Neural cell (in vitro differentiated cells): Measurements from ENCODE around the gene CFAP210.

Source experiments
- CTCF ChIP-seq: fragments of 450-650 bp; IDR thresholded peaks from 2 replicates; pipeline ENCODE4 v1.5.1; 2014; ENCODE audit warnings: antibody characterized with exemption, mild to moderate bottlenecking, moderate library complexity; ENCODE audit not compliant: poor library complexity, severe bottlenecking
- EZH2 ChIP-seq: fragments of 200-600, 300-800 bp; shearing (Covaris generic), sonication (generic); IDR thresholded peaks from 2 replicates; pipeline ENCODE4 v1.6.1; 2014; ENCODE audit warnings: antibody characterized with exemption, low read length, borderline replicate concordance, mild to moderate bottlenecking; ENCODE audit not compliant: insufficient read depth, poor library complexity, severe bottlenecking
- MXI1 ChIP-seq: fragments of 450-650 bp; conservative IDR thresholded peaks from 2 replicates; pipeline ENCODE4 v1.6.1; 2014; ENCODE audit warnings: antibody characterized with exemption, mild to moderate bottlenecking; ENCODE audit not compliant: poor library complexity, severe bottlenecking
- POLR2AphosphoS5 ChIP-seq: IDR thresholded peaks from 2 replicates; pipeline ENCODE4 v1.6.1; 2012
- RAD21 ChIP-seq: fragments of 450-650 bp; conservative IDR thresholded peaks from 2 replicates; pipeline ENCODE4 v1.6.1; 2014; ENCODE audit warnings: antibody characterized with exemption, mild to moderate bottlenecking, moderate library complexity
- TAF1 ChIP-seq: IDR thresholded peaks from 2 replicates; pipeline ENCODE4 v1.6.1; 2012; ENCODE audit warnings: low read depth
- TF ChIP-seq, protein P1 (sequence below): IDR thresholded peaks from 2 replicates; pipeline ENCODE4 v1.6.1; 2012; ENCODE audit warnings: borderline replicate concordance

- TF ChIP-seq POLR2AphosphoS5, result no peak
- no peak for TF ChIP-seq RAD21
- TF ChIP-seq EZH2, result no peak
- TF ChIP-seq CTCF, result no peak
- TF ChIP-seq TAF1, result no peak
- TF ChIP-seq, protein P1, sequence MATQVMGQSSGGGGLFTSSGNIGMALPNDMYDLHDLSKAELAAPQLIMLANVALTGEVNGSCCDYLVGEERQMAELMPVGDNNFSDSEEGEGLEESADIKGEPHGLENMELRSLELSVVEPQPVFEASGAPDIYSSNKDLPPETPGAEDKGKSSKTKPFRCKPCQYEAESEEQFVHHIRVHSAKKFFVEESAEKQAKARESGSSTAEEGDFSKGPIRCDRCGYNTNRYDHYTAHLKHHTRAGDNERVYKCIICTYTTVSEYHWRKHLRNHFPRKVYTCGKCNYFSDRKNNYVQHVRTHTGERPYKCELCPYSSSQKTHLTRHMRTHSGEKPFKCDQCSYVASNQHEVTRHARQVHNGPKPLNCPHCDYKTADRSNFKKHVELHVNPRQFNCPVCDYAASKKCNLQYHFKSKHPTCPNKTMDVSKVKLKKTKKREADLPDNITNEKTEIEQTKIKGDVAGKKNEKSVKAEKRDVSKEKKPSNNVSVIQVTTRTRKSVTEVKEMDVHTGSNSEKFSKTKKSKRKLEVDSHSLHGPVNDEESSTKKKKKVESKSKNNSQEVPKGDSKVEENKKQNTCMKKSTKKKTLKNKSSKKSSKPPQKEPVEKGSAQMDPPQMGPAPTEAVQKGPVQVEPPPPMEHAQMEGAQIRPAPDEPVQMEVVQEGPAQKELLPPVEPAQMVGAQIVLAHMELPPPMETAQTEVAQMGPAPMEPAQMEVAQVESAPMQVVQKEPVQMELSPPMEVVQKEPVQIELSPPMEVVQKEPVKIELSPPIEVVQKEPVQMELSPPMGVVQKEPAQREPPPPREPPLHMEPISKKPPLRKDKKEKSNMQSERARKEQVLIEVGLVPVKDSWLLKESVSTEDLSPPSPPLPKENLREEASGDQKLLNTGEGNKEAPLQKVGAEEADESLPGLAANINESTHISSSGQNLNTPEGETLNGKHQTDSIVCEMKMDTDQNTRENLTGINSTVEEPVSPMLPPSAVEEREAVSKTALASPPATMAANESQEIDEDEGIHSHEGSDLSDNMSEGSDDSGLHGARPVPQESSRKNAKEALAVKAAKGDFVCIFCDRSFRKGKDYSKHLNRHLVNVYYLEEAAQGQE, result no peak
- no peak for TF ChIP-seq MXI1
Measured at GRCh38 chr2:169676357-169676756, 17.8 kb downstream of the CFAP210 start.
